HPDE6-E6E7 (cell line): ENCODE data around the gene NISCH.

Experiments
- DNase-seq: peaks from one replicate; pipeline ENCODE4 v3.0.0; 2011; ENCODE audit warnings: missing footprints; ENCODE audit errors: extremely low spot score

NISCH gene

GRCh38 chr3:52471371-52472238 is 16.2 kb downstream of the NISCH start:
- no peak for DNase-seq

GRCh38 chr3:52472239-52473000 is 17.0 kb downstream of the NISCH start:
- DNase-seq: no peak

- no peak for DNase-seq
Measured at GRCh38 chr3:52473026-52473425, 17.6 kb downstream of the NISCH start.

- no peak for DNase-seq
Measured at GRCh38 chr3:52477076-52477795, 21.8 kb downstream of the NISCH start.

GRCh38 chr3:52477796-52478095 is 22.3 kb downstream of the NISCH start:
- no peak for DNase-seq

- DNase-seq: no peak
Measured at GRCh38 chr3:52479037-52479876, 23.9 kb downstream of the NISCH start.

- DNase-seq: no peak
Measured at GRCh38 chr3:52479877-52480575, 24.6 kb downstream of the NISCH start.

GRCh38 chr3:52480768-52481715 is 25.6 kb downstream of the NISCH start:
- no peak for DNase-seq

- DNase-seq: no peak
Measured at GRCh38 chr3:52481819-52482521, 26.6 kb downstream of the NISCH start.

GRCh38 chr3:52483081-52483480 is 27.7 kb downstream of the NISCH start:
- DNase-seq: no peak

GRCh38 chr3:52483577-52484381 is 28.4 kb downstream of the NISCH start:
- DNase-seq: peak; percentile 16

- DNase-seq: no peak
Measured at GRCh38 chr3:52484680-52485461, 29.5 kb downstream of the NISCH start.

- DNase-seq: no peak
Measured at GRCh38 chr3:52487050-52487787, 31.8 kb downstream of the NISCH start.

- DNase-seq: no peak
Measured at GRCh38 chr3:52487788-52488691, 32.6 kb downstream of the NISCH start.

- DNase-seq: no peak
Measured at GRCh38 chr3:52488746-52489145, 33.3 kb downstream of the NISCH start.

GRCh38 chr3:52489453-52489852 is 34.0 kb downstream of the NISCH start:
- DNase-seq: no peak
